GM19397 (cell line): Measurements from ENCODE around the gene FBXO28.

Source experiments
- ATAC-seq: cut with Tn5 transposase; IDR thresholded peaks from one replicate; pipeline ENCODE4 v1.9.1; 2021; ENCODE audit warnings: mild to moderate bottlenecking, moderate library complexity; ENCODE audit not compliant: unreplicated experiment

FBXO28 gene

GRCh38 chr1:224149709-224150108 is 35.8 kb downstream of the FBXO28 start:
- no peak for ATAC-seq

DNA sequence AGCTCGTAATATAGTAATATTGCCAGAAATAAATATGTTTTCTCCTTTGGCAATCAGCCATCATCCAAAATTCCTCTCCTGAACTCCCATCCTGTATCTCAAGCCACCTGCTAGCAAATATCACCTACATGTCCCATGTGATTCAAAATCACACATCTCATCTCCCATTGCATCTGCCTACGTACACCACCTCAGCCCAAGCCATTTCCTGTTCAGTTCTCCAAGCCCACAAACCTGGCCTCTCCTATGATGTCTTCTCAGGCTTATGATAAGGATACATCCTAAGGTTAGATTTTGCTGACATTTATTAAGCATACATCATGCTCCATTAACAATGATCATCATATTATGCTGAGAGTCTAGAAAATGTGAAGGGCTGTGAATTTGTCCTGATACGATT is 37.2 kb downstream of the FBXO28 start:
- ATAC-seq = no peak

- ATAC-seq = no peak
Measured at GRCh38 chr1:224157316-224157715, 43.4 kb downstream of the FBXO28 start.

- ATAC-seq = no peak
Measured at GRCh38 chr1:224159541-224159940, 45.6 kb downstream of the FBXO28 start.

- ATAC-seq = no peak
Measured at GRCh38 chr1:224160171-224160682, 46.3 kb downstream of the FBXO28 start.

DNA sequence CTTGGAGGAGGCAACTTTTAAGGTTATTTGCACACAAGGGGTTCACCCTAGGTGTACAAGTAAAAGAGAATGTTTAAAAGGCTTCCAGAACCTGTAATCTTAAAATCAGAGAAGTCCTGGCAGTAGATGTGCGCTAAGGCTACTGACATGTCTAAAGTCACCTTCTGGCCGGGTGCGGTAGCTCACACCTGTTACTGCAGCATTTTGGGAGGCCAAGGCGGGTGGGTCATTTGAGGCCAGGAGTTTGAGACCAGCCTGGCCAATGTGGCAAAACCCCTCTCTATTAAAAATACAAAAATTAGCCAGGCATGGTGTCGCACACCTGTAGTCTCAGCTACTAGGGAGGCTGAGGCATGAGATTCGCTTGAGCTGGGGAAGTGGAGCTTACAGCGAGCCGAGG is 48.9 kb downstream of the FBXO28 start:
- no peak for ATAC-seq

- ATAC-seq = no peak
Measured at GRCh38 chr1:224163311-224163710, 49.4 kb downstream of the FBXO28 start.

DNA sequence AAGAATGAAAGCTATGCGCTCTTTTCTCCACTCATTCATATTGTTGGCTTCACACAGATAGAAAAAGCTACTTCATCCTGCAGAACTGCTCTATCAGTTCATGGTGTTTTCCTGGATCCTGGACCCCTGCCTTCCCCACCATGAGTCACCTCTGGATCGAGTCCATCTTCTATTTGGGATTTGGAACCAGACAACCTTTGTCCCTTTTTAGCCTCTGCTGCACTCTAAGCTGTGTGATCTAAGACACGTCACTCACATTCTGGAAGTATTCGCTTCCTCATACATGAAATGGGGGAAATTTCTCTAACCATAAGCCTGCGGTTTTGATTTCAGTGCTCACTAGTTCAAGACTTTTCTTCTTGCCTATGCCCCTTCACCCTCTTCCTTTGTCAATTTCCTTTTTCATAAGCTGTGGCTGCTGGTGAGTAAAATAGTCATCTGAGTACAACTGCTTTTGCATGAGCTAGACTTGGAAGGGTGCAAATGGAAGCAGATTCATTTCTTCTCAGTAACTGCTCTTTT is 55.0 kb downstream of the FBXO28 start:
- ATAC-seq = peak; percentile 85

GRCh38 chr1:224169718-224170270 is 55.9 kb downstream of the FBXO28 start:
- no peak for ATAC-seq

GRCh38 chr1:224170343-224170742 is 56.4 kb downstream of the FBXO28 start:
- ATAC-seq = no peak

DNA sequence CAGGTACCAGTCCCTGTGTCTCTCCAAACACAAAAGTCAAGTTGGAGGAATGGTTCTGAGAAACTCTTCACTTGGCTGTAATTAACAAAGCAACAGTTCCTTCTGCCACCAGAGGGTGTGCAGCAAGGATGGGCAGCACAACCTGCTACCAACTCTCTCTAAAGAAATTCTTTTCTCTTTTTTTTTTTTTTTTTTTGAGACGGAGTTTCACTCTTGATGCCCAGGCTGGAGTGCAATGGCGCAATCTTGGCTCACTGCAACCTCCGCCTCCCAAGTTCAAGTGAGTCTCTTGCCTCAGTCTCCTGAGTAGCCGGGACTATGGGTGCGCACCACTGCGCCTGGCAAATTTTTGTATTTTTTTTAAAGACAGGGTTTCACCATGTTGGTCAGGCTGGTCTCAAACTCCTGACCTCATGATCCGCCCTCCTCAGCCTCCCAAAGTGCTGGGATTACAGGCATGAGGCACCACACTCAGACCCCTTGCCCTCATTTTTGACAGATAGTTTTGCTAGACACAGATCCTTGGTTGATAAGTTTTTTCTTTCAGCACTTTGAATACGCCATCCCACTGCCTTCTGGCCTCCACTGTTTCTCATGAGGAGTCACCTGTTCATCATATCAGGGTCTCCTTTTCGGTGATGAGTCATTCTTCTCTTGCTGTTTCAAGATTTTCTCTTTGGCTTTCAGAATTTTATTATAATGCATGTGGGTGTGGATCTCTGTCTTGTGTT is 57.0 kb downstream of the FBXO28 start:
- ATAC-seq = no peak

DNA sequence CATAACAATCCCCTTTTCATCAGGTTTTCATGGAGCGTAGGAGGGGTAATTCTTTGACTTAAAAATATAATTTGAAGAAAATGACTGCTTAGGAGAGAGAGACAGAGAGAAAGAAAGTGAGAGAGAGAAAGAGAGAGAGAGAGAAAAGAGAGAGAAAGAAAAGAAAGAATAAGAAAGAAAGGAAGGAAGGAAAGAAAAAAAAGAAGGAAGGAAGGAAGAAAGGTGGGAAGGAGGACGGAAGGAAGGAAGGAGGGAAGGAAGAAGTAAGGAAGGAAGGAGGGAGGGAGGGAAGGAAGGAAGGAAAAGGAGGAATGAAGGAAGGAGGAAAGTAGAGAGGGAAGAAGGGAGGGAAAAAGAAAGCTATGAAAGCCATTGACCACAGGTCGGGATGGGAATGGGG is 58.3 kb downstream of the FBXO28 start:
- ATAC-seq = no peak

GRCh38 chr1:224173523-224173922 is 59.6 kb downstream of the FBXO28 start:
- ATAC-seq = no peak

GRCh38 chr1:224175617-224176016 is 61.7 kb downstream of the FBXO28 start:
- ATAC-seq = no peak

- ATAC-seq = no peak
Measured at GRCh38 chr1:224177356-224177999, 63.6 kb downstream of the FBXO28 start.

DNA sequence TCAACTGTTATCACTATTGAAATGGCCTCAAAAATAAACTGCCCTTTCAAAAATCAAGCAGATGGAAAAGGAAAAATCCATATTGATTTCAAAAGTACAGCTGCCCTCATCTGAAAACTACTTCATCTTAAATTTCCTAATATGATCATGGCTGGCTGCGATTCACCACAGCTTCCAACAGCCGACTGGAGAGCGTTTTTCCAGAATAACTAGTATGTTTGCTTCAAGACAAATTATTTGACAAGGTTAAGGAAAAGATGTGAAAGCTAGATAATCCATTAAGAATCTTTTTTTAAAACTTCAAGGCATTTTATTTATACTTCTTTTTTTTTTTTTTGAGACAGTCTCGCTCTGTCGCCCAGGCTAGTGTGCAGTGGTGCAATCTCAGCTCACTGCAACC is 65.0 kb downstream of the FBXO28 start:
- no peak for ATAC-seq

GRCh38 chr1:224180783-224181452 is 67.0 kb downstream of the FBXO28 start:
- no peak for ATAC-seq

DNA sequence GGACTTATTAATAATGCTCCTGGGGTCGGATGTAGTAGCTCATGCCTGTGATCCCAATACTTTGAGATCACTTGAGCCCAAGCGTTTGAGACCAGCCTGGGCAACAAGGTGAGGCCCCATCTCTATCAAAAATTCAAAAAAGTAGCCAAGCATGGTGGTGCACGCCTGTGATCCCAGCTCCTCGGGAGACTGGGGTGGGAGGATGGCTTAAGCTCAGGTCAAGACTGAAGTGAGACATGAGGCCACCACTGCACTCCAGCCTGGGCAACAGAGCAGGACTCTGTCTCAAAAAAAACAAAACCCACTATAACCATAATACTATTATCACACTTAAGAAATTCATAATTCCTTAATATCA is 67.5 kb downstream of the FBXO28 start:
- ATAC-seq = no peak

DNA sequence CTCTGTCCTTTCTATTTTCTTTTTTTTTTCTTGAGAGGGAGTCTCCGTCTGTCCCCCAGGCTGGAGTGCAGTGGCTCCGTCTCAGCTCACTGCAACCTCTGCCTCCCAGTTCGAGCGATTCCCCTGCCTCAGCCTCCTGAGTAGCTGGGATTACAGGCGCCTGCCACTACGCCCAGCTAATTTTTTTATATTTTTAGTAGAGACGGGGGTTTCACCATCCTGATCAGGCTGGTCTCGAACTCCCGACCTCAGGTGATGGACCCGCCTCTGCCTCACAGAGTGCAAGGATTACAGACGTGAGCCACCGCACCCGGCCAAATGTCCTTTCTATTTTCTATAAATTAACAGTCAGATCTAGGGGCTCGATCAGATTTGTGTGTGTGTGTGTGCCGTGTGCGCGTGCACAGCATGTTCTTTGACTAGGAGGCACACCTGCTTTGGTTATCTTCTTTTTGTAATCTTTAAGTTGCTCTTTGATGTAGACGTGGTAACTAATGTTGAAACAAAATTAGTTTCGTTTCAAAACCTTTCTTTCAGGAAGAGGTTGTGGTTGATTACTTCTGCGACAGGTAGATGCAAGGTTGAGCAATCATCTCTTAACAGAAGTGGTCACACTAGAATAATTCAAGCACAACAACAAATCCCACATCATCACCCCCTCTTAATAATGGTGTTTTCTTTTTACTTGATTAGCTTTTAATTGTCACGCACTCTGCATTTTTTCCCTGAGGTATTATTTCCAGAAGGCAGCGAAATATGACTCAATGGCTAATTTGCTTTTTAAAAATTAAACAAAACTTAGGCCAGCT is 68.3 kb downstream of the FBXO28 start:
- peak; percentile 36 for ATAC-seq

- ATAC-seq = peak; percentile 70
Measured at GRCh38 chr1:224182866-224183590, 69.1 kb downstream of the FBXO28 start, which contains the start of gene DEGS1. Gene DEGS1, plus strand, starts transcription at chr1:224183240. Its CDS starts 97 bp downstream, at chr1:224183337.
